DMS79 treated with DMSO at 0.1 percent for 48 hours (cell line): ENCODE results near the gene LRRC28.

Experiments used
- DNase-seq: peaks from one replicate; lab custom pipeline; 2025; lab: John Stamatoyannopoulos, UW

The LRRC28 gene

GRCh38 chr15:99435877-99436541, 184.7 kb downstream of the LRRC28 start:
- DNase-seq = no peak

GRCh38 chr15:99436542-99437314, 185.4 kb downstream of the LRRC28 start:
- no peak for DNase-seq

DNA sequence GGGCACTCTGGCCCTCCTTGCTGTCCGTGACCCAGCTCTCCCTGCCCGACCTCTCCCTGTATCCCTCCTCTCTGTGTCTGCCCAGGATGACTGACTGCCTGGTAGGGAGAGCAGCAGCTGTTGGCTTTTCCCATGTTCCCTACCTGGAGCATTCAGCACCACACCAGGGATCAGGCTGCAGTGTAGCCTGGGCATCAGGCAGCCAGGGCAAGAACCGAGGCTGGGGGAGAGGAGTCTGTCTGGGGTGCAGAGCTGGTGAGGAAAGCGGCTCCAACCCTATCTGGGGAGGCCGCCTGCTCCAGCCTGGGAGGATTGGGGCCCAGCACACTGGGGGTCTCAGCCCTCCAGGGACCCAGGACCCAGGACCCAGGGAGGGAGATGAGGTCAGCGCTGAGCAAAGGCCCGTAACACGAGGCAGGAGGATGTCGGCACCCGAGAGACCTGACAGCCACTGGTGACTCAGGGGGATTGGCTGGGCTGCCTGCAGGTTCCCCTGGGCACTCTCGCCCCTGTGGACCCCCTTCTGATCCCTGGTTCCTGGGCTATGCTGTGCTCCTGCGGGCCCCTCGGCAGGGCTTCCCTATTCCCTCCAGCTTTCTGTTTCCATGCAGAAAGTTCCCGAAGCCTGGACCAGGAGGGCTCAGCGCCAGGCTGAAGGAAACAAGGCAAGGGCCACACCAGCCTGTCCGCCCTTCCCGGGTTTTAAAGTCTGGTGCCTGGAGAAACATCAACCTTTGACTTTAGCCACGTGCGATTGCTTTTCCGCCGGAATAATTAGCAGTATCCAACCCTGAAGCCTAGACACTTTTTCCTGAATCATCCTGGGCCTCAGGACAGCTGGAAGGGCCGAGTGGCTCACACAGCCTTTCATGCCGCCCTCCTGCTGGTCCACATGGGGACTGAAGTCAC, 186.3 kb downstream of the LRRC28 start:
- no peak for DNase-seq

- DNase-seq = no peak
These were observed 186.9 kb downstream of the LRRC28 start for GRCh38 chr15:99438224-99438585.

- DNase-seq = no peak
These were observed 187.6 kb downstream of the LRRC28 start for GRCh38 chr15:99438691-99439523.

- no peak for DNase-seq
These were observed 188.2 kb downstream of the LRRC28 start for GRCh38 chr15:99439524-99439835.

DNA sequence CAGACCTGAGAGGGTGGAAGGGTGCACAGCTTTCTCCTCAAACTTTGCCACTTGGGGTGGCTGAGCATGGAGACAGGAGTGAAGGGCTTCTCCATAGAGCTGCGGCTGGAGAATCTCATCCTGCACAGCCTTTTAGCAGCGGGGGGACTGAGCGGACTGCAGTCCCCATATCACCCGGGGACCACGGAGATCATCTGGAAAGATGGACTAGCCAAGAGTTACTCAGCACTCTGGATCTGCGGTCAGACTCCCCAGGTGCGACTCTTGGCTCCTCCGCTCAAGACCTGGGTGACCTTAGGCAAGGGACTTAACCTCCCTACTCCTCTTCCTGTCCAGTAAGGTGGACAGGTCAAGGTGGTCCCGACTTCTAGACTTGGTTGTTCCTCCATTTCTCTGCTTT, 188.7 kb downstream of the LRRC28 start:
- DNase-seq = no peak
